Erythroblast (primary cell): ENCODE data around the gene KLHL29.

ENCODE experiments used
- GATA1 ChIP-seq: IDR thresholded peaks from 2 replicates; pipeline ENCODE4 v1.6.1; 2011; ENCODE audit warnings: low read depth, mild to moderate bottlenecking, control low read depth, low read length, moderate library complexity
- POLR2A ChIP-seq: IDR thresholded peaks from 2 replicates; pipeline ENCODE4 v1.6.1; 2011; ENCODE audit warnings: mild to moderate bottlenecking, low read length

DNA sequence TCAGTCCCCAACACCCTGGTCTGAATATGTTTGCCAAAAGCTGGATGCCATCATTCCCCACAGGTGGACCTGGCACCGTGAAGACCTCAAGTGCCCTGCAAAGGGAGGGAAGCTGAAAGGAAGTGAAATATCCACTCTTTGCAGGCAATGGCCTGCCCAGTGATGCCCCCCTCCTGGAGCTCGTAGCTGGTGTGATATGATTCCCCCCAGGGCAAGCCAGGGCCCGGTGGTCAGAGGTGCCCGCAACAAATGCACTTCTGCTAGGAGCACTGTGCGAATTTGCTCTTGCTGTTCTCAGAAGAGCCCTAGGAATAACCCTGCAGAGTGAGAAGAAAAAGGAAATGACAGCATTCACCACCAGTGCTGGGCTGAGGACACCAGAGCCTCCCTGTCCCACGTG lies 247.4 kb downstream of the KLHL29 start:
- no peak for TF ChIP-seq POLR2A
- no peak for TF ChIP-seq GATA1
